ENCODE data around the gene CCT8. TPM values are rescaled to one million over a fixed set of nuclear protein-coding genes. Genes with fewer than 3 reads are reported as not detected.

The CCT8 gene, protein sequence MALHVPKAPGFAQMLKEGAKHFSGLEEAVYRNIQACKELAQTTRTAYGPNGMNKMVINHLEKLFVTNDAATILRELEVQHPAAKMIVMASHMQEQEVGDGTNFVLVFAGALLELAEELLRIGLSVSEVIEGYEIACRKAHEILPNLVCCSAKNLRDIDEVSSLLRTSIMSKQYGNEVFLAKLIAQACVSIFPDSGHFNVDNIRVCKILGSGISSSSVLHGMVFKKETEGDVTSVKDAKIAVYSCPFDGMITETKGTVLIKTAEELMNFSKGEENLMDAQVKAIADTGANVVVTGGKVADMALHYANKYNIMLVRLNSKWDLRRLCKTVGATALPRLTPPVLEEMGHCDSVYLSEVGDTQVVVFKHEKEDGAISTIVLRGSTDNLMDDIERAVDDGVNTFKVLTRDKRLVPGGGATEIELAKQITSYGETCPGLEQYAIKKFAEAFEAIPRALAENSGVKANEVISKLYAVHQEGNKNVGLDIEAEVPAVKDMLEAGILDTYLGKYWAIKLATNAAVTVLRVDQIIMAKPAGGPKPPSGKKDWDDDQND
- polyA plus RNA-seq (2012; ENCODE audit: insufficient read depth, insufficient read length): 457 TPM

DNA sequence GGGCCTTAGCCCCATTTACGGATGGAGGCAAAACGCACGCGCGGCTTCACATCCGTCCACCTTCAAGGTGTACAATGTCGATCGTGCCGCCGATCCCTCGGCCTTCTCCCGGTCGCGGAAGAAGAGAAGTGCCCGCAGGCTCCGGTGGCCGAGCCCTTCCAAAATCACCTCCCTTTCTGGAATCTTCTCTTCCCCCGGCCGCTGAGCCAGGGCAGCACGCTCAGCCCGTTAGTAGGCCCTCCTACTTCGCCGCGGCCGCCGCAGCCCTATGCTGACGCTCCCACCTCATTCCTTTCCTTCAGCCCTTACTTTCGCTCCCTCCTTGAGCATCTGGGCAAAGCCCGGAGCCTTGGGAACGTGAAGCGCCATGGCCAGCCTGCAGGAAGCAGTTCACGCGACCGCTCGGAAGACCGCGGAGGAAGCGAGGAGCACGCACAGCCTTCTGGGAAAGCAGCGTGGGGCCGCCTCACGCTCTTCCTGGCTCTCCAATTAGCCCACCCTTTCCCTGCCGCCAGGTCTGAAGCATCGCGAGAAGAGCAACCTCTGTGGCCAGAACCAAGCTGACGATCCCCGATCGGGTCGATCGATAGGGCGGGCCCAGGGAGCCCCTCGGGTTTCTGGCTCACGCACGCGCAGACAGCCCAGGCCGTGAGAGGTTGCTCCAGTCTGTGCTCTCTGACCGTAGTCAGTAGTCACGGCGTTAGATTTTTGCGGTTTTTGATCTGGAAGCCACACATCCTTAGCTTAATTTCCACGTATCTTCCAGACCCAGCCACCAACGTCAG is at the start of gene CCT8:
TSS of gene CCT8 (minus strand) at position 427 of the 785 bp plus-strand sequence. CDS start at position 369, 58 bp downstream.
- peak; percentile 99 for DNase-seq (ENCODE audit: low read depth, low spot score)
- H3K4me3 ChIP-seq (ENCODE audit: low read length): peak within 1 kb of the TSS; percentile 80

DNA sequence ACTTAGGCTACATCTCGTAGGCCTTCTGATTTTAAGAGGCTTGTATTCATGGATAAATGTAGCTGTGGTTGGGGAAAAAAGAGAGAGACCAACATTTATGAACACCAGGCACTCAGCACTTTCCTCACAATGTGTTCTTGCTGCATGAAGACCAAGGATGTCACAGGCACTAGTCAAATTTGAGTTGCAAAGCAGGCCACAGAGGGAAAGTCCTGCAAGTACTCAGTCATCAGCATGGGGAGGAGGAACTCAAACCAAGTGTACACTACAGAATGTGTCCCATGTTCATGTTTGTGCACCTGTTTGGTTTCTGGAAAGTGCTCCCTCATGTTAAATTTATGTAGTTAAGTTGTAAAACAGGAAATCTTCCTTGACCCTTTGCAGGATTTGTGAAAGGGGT is 48.3 kb upstream of the CCT8 start:
- DNase-seq (ENCODE audit: low read depth, low spot score): no peak
- H3K4me3 ChIP-seq (ENCODE audit: low read length): no peak overlapping the region

DNA sequence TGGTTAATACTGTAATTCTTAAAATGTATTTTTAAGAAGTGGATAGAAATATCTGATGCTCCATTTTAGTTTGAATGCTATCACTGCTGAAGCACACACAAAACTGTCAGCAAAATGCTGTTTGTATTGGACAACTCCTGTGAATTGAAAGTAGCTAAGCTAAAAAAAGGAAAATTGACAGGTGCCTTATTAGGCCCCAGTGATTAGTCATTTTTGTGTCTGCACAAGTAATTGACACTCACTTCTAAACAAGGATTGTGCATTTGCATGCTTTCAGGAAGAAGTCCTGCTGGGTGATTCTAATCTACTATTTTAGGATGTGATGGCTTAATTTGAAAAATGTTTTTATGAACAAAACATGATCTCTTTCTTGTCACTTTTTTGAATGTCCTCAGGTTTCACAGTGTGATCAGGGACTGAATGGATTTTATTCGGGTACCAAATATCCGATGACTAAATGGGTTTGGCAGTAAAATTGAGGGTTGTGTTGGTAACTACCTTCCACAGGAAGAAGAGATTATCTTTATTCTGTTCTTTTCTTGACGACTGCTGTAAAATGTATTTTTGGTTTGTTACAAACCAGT is 44.0 kb upstream of the CCT8 start:
- DNase-seq (ENCODE audit: low read depth, low spot score): no peak
- no peak overlapping the region for H3K4me3 ChIP-seq (ENCODE audit: low read length)

DNA sequence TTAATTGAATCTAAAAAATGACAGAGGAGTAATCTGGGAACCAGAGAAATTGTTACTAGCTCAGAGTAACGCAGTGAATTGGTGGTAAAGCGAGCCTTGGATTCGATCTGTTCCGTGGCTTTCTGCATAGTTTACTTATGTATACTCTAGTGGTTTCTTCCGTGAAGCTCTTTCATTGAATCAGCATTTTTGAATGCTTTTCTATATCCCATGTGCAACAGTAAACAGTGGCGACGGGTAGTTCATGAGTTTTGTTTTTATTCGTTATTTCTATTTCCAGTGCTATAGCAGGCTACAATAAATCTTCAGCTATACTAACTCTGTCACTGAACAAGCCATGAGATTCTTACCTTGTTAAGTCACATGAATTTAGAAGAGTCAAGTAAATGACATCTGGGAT is 42.5 kb upstream of the CCT8 start:
- no peak for DNase-seq (ENCODE audit: low read depth, low spot score)
- no peak overlapping the region for H3K4me3 ChIP-seq (ENCODE audit: low read length)

DNA sequence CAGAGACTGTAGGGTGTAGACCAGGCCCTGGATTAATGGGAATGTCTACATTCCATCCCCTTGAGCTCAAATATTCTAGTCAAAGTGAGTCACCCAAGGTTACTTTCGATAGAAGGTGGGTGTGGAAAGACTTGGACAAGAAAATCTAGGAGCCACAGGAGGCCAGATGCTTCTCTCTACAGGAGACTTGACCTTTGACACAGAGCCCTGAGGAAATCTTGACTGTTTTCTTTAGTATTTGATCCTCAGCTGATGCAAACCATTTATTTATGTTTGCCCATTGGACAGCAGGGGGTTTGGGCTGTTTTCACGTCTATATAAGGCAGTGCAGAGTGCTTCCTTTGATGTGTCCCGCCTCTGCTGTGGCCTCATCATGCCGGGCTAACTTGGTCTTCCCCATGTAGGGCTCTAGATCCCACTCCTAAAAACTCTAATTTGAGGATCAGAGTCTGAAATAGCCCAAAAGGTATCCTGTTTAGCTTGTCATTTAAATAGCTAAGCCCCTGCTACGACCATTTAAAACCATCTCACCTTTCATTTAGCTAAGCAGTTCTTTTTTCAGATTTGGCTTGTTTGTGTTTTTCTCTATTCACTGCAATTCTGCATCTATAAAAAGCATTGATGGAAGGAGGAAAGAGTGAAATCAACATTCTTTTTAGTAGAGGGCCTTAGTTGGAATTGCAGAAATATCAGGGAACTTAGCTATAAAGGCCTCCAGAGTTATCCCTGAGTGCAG is 41.5 kb upstream of the CCT8 start:
- DNase-seq (ENCODE audit: low read depth, low spot score): no peak
- H3K4me3 ChIP-seq (ENCODE audit: low read length): no peak overlapping the region

DNA sequence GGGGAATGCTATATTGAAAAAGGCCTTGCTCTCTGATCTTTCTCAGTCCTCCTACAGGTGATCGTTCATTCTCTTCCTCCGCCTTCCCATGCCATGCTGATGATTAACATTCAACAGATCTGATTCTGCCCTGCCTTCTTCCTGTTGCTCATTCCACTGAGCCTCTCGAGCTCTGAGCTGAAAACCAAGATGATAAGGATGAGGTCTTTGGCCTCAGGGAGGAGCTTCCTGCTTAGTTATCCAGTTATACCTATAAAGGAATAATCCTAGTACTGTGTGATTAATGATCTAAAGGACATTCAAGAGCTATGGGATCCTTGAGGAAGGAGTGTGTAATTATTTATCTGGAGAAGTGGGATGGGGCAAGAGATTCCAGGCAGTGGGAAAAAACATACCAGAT is 31.8 kb upstream of the CCT8 start:
- H3K4me3 ChIP-seq (ENCODE audit: low read length): no peak overlapping the region
- no peak for DNase-seq (ENCODE audit: low read depth, low spot score)

DNA sequence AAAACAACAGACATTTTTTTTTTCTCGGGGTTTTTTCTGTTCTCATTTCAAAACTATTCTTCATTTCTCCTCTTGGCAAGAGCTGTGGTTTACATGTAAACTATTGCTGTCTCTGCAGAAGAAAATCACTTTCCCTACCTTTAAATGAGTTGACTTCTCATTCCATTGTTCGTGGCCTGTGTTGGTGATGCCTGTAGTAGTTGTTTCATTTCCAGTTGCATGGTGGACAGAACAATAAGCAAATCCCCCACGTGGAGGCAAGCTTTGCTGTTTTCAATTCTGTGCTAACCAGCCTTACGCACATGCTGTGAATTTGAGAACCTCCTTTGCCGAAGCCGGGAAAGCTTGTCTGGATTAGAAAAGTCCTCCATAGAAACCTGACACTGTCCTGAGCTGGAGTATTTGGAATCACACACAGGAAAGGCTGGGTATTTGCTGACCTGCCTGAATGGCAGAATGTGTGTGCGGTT is 30.8 kb upstream of the CCT8 start:
- DNase-seq (ENCODE audit: low read depth, low spot score): no peak

DNA sequence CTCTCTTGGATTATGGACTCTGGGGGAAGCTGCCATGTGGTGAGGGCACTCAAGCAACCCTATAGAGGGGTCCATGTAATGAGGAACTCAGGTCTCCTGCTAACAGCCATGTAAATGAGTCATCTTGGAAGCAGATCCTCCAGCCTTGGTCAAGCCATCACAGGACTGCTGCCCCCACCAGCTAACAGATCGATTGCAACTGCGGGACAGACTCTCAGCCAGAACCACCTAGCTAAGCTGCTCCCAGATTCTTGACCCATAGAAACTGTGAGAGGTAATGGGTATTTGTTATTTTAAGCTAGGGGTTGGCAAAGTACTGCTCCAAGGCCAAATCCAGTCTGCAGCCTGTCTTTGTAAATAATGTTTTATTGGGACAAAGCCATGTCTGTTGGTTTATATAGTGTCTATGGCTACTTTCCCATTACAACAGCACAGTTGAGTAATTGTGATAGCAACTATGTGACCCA is 29.4 kb upstream of the CCT8 start:
- H3K4me3 ChIP-seq (ENCODE audit: low read length): no peak overlapping the region
- DNase-seq (ENCODE audit: low read depth, low spot score): no peak

More for the DNA sequence above, 30.8 kb upstream of the CCT8 start:
- no peak overlapping the region for H3K4me3 ChIP-seq (ENCODE audit: low read length)

DNA sequence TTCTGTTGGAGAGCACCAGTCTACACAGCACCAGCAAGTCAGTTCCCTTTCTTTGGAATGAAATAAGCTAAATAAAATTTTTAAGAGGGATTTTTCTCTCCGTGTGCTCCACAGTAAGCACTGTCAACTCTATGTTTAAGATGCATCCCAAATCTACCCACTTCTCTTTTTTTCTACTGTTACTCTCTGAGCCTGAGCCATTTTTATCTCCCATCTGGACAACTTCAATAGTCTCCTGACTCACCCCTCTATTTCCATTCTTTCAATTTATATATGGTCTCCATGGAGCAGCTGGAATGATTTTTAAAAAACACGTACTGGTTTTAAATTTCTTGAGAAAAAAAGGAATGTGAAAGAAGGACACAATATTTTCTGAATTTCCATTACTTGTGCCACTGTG is 24.7 kb upstream of the CCT8 start:
- no peak for DNase-seq (ENCODE audit: low read depth, low spot score)
- H3K4me3 ChIP-seq (ENCODE audit: low read length): no peak overlapping the region

DNA sequence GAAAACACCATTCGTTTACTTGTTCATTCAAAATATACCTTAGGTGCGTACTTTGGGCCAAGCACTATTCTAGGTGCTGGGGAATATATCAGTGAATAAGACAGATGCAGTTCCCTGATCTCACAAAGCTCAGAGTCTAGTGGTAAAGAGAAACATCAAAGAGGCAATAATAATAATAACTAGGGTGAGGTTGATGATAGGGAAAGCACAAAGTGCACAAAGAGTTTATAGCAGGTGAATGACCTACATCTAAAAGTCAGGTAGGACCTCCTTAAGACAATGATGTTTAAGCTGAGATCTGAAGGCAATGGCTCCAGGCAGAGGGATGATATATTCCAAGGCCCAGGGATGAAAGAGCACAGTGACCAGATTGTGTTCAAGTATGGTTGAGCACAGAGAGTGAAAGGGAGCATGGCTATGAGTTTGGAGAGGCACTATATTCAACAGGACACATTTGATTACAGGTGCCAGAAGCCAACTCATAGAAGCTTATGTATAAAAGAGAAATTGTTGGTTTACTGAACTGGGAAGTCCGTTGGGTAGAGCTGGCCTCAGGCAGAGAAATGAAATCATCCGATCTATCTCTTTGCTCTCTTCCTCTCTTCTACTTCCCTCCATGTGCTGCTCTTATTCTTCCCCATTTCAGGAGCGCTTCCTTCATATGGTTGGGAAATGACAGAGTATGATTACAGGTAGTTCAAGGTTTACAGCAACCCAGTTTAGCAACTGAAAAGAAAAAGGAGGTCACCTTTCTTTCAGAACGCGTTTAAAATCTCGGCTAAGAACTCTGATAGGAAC is 23.0 kb upstream of the CCT8 start:
- no peak for DNase-seq (ENCODE audit: low read depth, low spot score)
- no peak overlapping the region for H3K4me3 ChIP-seq (ENCODE audit: low read length)

DNA sequence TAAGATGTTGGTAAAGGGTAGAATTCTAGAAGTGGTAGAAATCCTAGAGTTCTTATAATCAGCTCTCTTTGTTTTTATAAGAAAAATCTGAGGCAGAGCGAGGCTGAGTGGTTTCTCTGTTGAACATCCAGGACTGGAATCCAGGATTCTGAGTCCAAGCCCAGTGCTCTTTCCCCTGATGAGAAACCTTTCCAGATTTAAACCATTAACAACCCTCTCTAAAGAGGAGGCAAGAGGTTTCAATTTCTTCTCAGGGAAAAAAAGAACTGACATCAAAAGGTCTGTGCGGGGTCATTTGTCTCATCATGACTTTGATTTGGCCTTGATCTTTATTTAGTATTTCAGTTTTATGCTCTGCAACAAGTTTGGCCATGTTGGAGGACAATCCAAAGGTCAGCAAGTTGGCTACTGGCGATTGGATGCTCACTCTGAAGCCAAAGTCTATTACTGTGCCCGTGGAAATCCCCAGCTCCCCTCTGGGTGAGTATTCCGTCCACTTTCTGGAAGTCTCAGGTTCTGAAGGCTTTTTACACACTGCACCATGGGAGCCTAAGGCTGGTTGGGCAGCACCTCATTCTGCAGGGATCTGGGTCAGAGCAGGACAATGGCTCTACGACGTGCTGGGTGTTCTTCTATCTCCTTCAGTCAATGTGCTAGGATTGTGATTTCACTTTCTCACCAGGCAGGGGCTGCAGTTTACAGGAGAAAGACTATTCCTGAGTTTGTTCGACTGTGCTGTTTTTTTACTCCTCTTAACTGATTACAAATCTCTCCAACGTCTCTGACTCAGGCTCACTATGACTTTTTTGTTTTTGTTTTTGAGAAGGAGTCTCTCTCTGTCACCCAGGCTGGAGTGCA is 18.9 kb upstream of the CCT8 start:
- no peak for DNase-seq (ENCODE audit: low read depth, low spot score)
- H3K4me3 ChIP-seq (ENCODE audit: low read length): no peak overlapping the region

DNA sequence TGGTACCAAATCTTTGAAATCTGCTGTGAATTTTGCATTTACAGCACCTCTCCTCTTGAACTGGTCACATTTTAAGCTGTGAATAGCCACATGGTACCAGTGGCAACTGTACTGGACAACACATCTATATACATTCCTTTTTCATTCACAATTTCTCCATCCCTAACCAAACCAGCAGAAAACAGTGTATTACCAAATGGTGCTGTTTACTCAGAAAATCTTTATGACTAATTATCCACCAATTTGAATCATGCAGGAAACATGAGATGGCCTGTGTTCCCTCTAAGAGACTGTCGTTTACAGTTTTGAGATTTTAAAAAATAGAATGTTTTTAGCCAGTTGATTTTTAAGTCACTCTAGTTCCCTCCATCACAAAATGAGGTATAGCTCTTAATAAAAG is 17.6 kb upstream of the CCT8 start:
- DNase-seq (ENCODE audit: low read depth, low spot score): no peak

DNA sequence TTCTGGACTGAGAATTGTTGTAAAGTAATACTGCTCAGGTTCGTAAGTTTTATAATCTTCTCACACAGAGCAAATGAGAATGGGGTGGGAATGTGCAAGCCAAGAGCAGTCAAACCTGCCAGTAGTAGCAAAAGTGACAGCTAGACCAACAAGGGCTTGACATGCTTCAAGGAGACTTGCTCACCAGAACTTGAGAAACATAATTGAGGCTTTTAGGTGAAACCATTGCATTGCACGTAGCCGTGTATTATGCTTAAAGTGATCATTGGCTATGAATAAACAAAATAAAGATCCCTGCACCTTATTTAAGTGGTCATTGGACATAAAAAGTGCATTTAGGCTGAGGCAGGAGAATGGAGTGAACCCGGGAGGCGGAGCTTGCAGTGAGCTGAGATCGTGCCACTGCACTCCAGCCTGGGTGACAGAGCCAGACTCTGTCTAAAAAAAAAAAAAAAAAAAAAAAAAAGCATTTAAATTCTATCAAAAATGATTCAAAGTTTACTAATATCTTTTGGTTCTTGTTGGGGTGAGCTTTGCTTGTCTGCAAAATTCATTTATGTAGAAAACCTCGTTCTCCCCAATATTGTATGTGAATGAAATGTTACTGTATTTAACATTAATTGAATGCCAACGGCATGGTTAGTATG is 11.8 kb upstream of the CCT8 start:
- DNase-seq (ENCODE audit: low read depth, low spot score): no peak
- no peak overlapping the region for H3K4me3 ChIP-seq (ENCODE audit: low read length)

More for the DNA sequence above, 17.6 kb upstream of the CCT8 start:
- H3K4me3 ChIP-seq (ENCODE audit: low read length): no peak overlapping the region

DNA sequence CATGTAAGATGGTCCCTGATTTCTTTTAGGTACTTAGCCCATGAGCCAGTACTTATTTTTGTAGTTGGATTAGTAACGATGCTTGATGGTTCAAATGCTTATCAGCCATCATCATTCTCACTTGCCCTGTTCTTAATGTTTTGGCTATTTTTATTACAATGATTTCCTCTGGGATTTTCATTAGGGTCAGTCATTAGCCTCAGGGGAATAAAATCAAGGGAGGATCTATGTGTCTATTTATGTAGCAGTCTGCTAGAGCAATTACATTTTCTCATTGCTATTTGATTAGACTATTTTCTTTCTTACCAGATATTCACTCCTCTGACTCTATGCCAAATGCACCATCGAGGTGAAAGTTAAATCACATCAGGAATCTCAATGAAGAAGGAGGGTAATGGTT is 10.9 kb upstream of the CCT8 start:
- DNase-seq (ENCODE audit: low read depth, low spot score): no peak
- no peak overlapping the region for H3K4me3 ChIP-seq (ENCODE audit: low read length)

DNA sequence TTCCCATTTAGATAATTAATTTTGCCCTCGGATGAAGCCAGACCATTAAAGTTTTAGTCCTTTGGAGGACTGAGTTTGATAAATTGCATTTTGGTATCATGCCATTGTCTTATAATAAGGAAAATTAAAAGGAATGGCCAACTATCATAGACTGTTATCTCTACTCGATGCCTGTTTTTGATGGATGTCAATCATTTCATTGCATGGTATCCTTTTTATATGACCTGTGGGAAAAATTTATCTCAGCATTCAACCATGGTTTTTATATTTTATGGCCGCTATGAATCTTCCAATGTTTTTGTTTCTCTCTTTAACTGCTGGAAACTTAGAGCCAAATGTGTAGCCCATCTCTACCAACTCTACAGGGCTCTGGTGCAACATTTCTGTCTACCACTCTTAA is 9.9 kb upstream of the CCT8 start:
- no peak overlapping the region for H3K4me3 ChIP-seq (ENCODE audit: low read length)
- no peak for DNase-seq (ENCODE audit: low read depth, low spot score)

DNA sequence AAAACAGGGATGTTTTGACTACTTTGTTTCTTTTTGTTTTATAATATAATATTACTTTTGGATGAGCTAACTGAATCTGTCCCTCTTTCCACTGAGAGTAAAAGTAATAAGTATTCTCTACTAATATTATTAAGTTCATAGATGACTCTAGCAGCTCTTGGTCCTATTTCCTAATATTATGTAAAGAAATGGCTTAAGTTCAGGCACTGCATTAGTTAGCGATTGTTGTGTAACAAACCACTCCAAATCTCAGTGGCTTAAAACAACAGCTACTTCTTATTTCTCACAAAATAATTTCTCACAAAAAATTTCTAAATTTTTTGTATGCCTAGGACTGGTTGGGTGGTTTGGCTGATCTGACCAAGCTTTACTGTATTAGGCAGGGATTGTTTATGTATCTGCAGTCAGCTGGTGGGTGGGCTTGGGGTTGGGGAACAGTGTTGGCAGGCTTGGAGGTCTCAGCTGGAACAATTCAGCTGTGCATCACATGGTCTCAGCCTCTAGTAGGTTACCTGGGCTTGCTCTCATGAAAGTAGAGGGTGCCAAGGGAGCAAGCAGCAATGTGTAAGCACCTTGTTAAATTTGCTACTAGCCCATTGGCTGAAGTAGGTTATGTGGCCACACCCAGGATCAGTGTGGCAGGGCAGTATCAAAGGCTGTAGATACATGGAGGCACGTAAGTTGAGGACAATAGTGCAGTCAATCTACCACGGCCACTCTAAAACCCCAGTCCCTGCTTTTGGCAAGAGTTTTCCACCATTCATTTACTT is 8.8 kb upstream of the CCT8 start:
- H3K4me3 ChIP-seq (ENCODE audit: low read length): no peak overlapping the region
- no peak for DNase-seq (ENCODE audit: low read depth, low spot score)

Data from Jurkat, Clone E6-1 (cell line).